A549 (cell line): Measurements from ENCODE around the gene INSC. TPM values are rescaled to one million over a fixed set of nuclear protein-coding genes. Genes with fewer than 3 reads are reported as not detected.

Source experiments
- ATAC-seq, 2 experiments: fragments of 200-7000 bp in 1 of 2; fragments of >200 bp in 1 of 2; cut with Nextera tagmentation in 1 of 2; cut with Tn5 transposase in 1 of 2; 3 replicates each; pipeline versions ENCODE4 v1.8.0 to v1.9.1; 2018 to 2020; ENCODE audit warnings: mild to moderate bottlenecking in 1 of 2, moderate library complexity in 1 of 2
- CTCF ChIA-PET: fragments of 300-600 bp; sonication (Branson Sonifier 250); formaldehyde crosslinking; extraction: SDS; loops from one replicate; lab custom pipeline; 2021; ENCODE audit warnings: antibody characterized with exemption, inconsistent platforms; lab: Yijun Ruan, JAX
- POLR2A ChIA-PET: fragments of 350-600 bp; formaldehyde crosslinking; extraction: SDS; loops from one replicate; lab custom pipeline; 2021; ENCODE audit warnings: antibody characterized with exemption, inconsistent platforms; lab: Yijun Ruan, JAX
- DNase-seq, 2 experiments: peaks; one replicate each; pipeline versions ENCODE4 v3.0.0 to v3.0.0-alpha.2; 2011 to 2016; ENCODE audit warnings: low read depth in 1 of 2, low spot score in 1 of 2
- FAIRE-seq: peaks from 2 replicates; lab custom pipeline; 2011; peaks lifted over from hg19 to GRCh38; lab: Jason Lieb, UNC
- H3K27ac ChIP-seq, 2 experiments: fragments of >200 bp; sonication (Bioruptor Twin); formaldehyde crosslinking; 3 replicates each; pipeline ENCODE4 v1.5.1; 2016 to 2017
- H3K4me1 ChIP-seq: fragments of >200 bp; sonication (Bioruptor Twin); formaldehyde crosslinking; 3 replicates; pipeline ENCODE4 v1.6.1; 2016
- H3K4me2 ChIP-seq: fragments of >200 bp; sonication (Bioruptor Twin); formaldehyde crosslinking; 3 replicates; pipeline ENCODE4 v1.6.1; 2016
- H3K4me3 ChIP-seq: fragments of >200 bp; sonication (Bioruptor Twin); formaldehyde crosslinking; 3 replicates; pipeline ENCODE4 v1.5.1; 2016
- H3K9me3 ChIP-seq: fragments of >200 bp; sonication (Bioruptor Twin); formaldehyde crosslinking; 3 replicates; pipeline ENCODE4 v1.6.1; 2016
- BHLHE40 ChIP-seq: IDR thresholded peaks from 2 replicates; pipeline ENCODE4 v1.6.1; 2012; ENCODE audit warnings: low read depth, low read length, inconsistent platforms
- CBX2 ChIP-seq: fragments of 200-600 bp; sonication (generic); IDR thresholded peaks from 2 replicates; pipeline ENCODE4 v1.6.1; 2016; ENCODE audit warnings: low read depth, mild to moderate bottlenecking, borderline replicate concordance
- CHD4 ChIP-seq: fragments of 200-600 bp; sonication (generic); IDR thresholded peaks from 2 replicates; pipeline ENCODE4 v1.6.1; 2016; ENCODE audit warnings: antibody characterized with exemption, mild to moderate bottlenecking, borderline replicate concordance
- FOXS1 ChIP-seq: fragments of 250-450 bp; sonication (Bioruptor Pico); IDR thresholded peaks from 2 replicates; pipeline ENCODE4 v1.5.0; 2020; ENCODE audit warnings: mild to moderate bottlenecking, moderate library complexity
- GATA3 ChIP-seq: IDR thresholded peaks from 2 replicates; pipeline ENCODE4 v1.6.1; 2012; ENCODE audit warnings: borderline replicate concordance
- HOXB13 ChIP-seq: fragments of 250-450 bp; sonication (Bioruptor Pico); IDR thresholded peaks from 2 replicates; pipeline ENCODE4 v1.5.0; 2020; ENCODE audit warnings: low read depth, mild to moderate bottlenecking, moderate library complexity
- KDM1A ChIP-seq: fragments of 200-600 bp; sonication (generic); IDR thresholded peaks from 2 replicates; pipeline ENCODE4 v1.6.1; 2016; ENCODE audit warnings: low read depth, mild to moderate bottlenecking
- MAZ ChIP-seq: fragments of 150-350 bp; IDR thresholded peaks from 2 replicates; pipeline ENCODE4 v1.6.1; 2014; ENCODE audit warnings: antibody characterized with exemption, low read depth, low read length, borderline replicate concordance
- MYC ChIP-seq: IDR thresholded peaks from 2 replicates; pipeline ENCODE4 v1.6.1; 2012; ENCODE audit warnings: mild to moderate bottlenecking, inconsistent platforms, low read length, improper control_type of control experiment, borderline replicate concordance
- NFE2L2 ChIP-seq: fragments of 150-350 bp; conservative IDR thresholded peaks from 2 replicates; pipeline ENCODE4 v1.6.1; 2014; ENCODE audit warnings: low read length
- NPAS2 ChIP-seq: fragments of 250-450 bp; sonication (Bioruptor Pico); IDR thresholded peaks from 2 replicates; pipeline ENCODE4 v1.8.0; 2022; ENCODE audit warnings: mild to moderate bottlenecking, moderate library complexity, borderline replicate concordance
- POLR2A ChIP-seq: IDR thresholded peaks from 2 replicates; pipeline ENCODE4 v1.6.1; 2012; ENCODE audit warnings: mild to moderate bottlenecking, low read length
- RAD21 ChIP-seq, 2 experiments: fragments of >200 bp in 1 of 2; sonication (Bioruptor Twin) in 1 of 2; formaldehyde crosslinking in 1 of 2; IDR thresholded peaks in 1 of 2; conservative IDR thresholded peaks in 1 of 2; 2 replicates in 1 of 2; 3 replicates in 1 of 2; pipeline ENCODE4 v1.6.1; 2012 to 2018; ENCODE audit warnings: inconsistent platforms in 1 of 2
- RCOR1 ChIP-seq: fragments of 150-350 bp; IDR thresholded peaks from 2 replicates; pipeline ENCODE4 v1.6.1; 2014; ENCODE audit warnings: antibody characterized with exemption, low read length, low read depth
- SMC3 ChIP-seq: fragments of >200 bp; sonication (Bioruptor Twin); formaldehyde crosslinking; IDR thresholded peaks from 3 replicates; pipeline ENCODE4 v1.6.1; 2018; ENCODE audit warnings: inconsistent platforms
- USF2 ChIP-seq: fragments of 450-650 bp; IDR thresholded peaks from 2 replicates; pipeline ENCODE4 v1.6.1; 2014; ENCODE audit warnings: antibody characterized with exemption
- ZC3H11A ChIP-seq: fragments of 450-650 bp; IDR thresholded peaks from 2 replicates; pipeline ENCODE4 v1.6.1; 2014; ENCODE audit warnings: antibody characterized with exemption, mild to moderate bottlenecking
- ZNF302 ChIP-seq: fragments of 250-450 bp; sonication (Bioruptor Pico); IDR thresholded peaks from 2 replicates; pipeline ENCODE4 v1.9.0; 2021; ENCODE audit warnings: inconsistent platforms, mild to moderate bottlenecking, moderate library complexity
- WGBS: methylation state at CpG from one replicate; pipeline ENCODE4 v1.1.6; 2017; ENCODE audit errors: missing lambda C conversion rate; 5-methylcytosine and 5-hydroxymethylcytosine counted together
- polyA plus RNA-seq, 4 experiments: library from polyadenylated mRNA; depleted of rRNA in 3 of 4; stranded (reverse); fragments of >200 nt; fragmentation: RNase III in 1 of 4; extraction: RNeasy Plus Mini Kit Qiagen cat#74134 plus additional on column Dnase treatment in 1 of 4; gene quantifications; 2 replicates in 3 of 4; 3 replicates in 1 of 4; pipeline ENCODE4 v1.2.3, GENCODE V29; 2011 to 2017
- TF ChIP-seq, protein P1 (sequence below): fragments of 250-450 bp; sonication (Bioruptor Pico); IDR thresholded peaks from 2 replicates; pipeline ENCODE4 v1.5.0; 2021; ENCODE audit warnings: mild to moderate bottlenecking, moderate library complexity, borderline replicate concordance
- TF ChIP-seq, protein P2 (sequence below): IDR thresholded peaks from 2 replicates; pipeline ENCODE4 v1.6.1; 2012; ENCODE audit warnings: low read depth, borderline replicate concordance
- TF ChIP-seq, protein P3 (sequence below): fragments of >200 bp; sonication (Bioruptor Twin); formaldehyde crosslinking; IDR thresholded peaks from 3 replicates; pipeline ENCODE4 v1.5.1; 2016

INSC gene
- polyA plus RNA-seq, 2 of the 4 experiments (the other 2 are of a cell fraction), result not detected

GRCh38 chr11:15095736-15096228, 18.9 kb upstream of the INSC start:
- Histone ChIP-seq H3K27ac (no peak overlapping the region), H3K4me2 (no peak overlapping the region), H3K4me3 (no peak overlapping the region), H3K4me1 (no peaks in the 10 kb centered on the region), H3K9me3 (no peaks in the 10 kb centered on the region)
- no peak for FAIRE-seq
- CTCF ChIA-PET, result interaction anchor here (2.2 kb wide), 1 partner anchor 21 kb away, joined by 12 read pairs; the partner anchor contains the start of gene CALCB
- ATAC-seq, result no peak
- 21% methylated on average over 2 of the region's 2 CpGs for WGBS
- POLR2A ChIA-PET, result no interaction called here
- TF ChIP-seq CHD4 (no peak), USF2 (no peak), SMC3 (no peak), POLR2A (no peak), FOXS1 (CRISPR knock-in tag) (no peak), RCOR1 (no peak), ZNF302 (CRISPR knock-in tag) (no peak), BHLHE40 (no peak), KDM1A (no peak), NFE2L2 (no peak), CBX2 (no peak), HOXB13 (CRISPR knock-in tag) (no peak), NPAS2 (CRISPR knock-in tag) (no peak), MYC (no peak), ZC3H11A (no peak)
- TF ChIP-seq, protein P1, sequence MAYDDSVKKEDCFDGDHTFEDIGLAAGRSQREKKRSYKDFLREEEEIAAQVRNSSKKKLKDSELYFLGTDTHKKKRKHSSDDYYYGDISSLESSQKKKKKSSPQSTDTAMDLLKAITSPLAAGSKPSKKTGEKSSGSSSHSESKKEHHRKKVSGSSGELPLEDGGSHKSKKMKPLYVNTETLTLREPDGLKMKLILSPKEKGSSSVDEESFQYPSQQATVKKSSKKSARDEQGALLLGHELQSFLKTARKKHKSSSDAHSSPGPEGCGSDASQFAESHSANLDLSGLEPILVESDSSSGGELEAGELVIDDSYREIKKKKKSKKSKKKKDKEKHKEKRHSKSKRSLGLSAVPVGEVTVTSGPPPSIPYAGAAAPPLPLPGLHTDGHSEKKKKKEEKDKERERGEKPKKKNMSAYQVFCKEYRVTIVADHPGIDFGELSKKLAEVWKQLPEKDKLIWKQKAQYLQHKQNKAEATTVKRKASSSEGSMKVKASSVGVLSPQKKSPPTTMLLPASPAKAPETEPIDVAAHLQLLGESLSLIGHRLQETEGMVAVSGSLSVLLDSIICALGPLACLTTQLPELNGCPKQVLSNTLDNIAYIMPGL, result no peak
- TF ChIP-seq, protein P2, sequence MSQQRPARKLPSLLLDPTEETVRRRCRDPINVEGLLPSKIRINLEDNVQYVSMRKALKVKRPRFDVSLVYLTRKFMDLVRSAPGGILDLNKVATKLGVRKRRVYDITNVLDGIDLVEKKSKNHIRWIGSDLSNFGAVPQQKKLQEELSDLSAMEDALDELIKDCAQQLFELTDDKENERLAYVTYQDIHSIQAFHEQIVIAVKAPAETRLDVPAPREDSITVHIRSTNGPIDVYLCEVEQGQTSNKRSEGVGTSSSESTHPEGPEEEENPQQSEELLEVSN, result no peak
- TF ChIP-seq, protein P3, sequence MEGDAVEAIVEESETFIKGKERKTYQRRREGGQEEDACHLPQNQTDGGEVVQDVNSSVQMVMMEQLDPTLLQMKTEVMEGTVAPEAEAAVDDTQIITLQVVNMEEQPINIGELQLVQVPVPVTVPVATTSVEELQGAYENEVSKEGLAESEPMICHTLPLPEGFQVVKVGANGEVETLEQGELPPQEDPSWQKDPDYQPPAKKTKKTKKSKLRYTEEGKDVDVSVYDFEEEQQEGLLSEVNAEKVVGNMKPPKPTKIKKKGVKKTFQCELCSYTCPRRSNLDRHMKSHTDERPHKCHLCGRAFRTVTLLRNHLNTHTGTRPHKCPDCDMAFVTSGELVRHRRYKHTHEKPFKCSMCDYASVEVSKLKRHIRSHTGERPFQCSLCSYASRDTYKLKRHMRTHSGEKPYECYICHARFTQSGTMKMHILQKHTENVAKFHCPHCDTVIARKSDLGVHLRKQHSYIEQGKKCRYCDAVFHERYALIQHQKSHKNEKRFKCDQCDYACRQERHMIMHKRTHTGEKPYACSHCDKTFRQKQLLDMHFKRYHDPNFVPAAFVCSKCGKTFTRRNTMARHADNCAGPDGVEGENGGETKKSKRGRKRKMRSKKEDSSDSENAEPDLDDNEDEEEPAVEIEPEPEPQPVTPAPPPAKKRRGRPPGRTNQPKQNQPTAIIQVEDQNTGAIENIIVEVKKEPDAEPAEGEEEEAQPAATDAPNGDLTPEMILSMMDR, result no peak
- no peak for DNase-seq

GRCh38 chr11:15097411-15097810, 17.3 kb upstream of the INSC start:
- WGBS, result 2% methylated on average over 3 of the region's 3 CpGs
- H3K4me2 ChIP-seq, result no peak overlapping the region
- no peak for FAIRE-seq
- H3K4me1 ChIP-seq, result no peaks in the 10 kb centered on the region
- TF ChIP-seq GATA3 (no peak), FOXS1 (CRISPR knock-in tag) (no peak), MAZ (no peak), RAD21 (conservative IDR thresholded peaks at IDR 0.05 in 1 of 2, IDR thresholded peaks at IDR 0.05 in 1 of 2) (no peak)
- CTCF ChIA-PET, result interaction anchor here (1.3 to 2.2 kb wide), 3 partner anchors 10 to 189 kb away, joined by 5 to 12 read pairs (median 5); partner anchors contain the start of gene CALCB
- no peak overlapping the region for H3K27ac ChIP-seq
- ATAC-seq, result no peak
- POLR2A ChIA-PET, result no interaction called here
- no peak for DNase-seq
- H3K9me3 ChIP-seq, result no peaks in the 10 kb centered on the region
- H3K4me3 ChIP-seq, result no peak overlapping the region
